ENCODE measurements around the gene GAB2.

The GAB2 gene

DNA sequence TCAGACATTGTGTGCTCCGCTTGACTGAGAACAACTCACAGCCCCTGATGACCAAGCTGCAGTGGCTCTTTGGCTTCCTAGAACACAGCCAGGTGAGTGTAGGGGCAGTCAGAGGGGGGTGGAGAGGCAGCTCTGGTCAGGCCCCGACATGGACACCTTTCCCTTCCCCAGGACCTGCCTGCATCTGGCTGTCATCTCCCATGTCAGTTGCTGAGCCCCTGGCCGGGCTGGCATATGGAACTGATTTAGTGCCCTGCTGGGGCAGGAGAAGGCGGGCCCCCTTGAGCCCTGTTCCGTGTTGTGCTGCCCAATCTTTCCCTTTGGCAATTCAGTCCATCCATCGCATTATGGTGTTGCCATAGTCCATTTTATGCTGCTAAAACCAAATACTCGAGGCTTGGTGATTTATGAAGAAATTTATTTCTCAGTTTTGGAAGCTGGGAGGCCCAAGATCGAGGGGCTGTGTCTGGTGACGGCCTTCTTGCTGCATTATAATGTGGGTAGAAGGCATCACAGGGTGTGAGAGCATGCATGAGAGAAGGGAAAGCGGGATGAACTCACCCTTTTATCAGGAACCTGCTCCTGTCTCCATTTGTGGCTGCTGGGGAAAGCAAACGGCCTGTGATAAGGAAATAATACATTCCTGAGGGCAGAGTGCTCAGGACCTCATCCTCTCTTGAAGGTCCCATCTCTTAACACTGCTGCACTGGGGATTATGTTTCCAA is 209.9 kb downstream of the GAB2 start:
- H3K4me3 ChIP-seq (ENCODE audit: control insufficient read depth, low read depth, low read length), result no peak overlapping the region
- TF ChIP-seq, protein P1, sequence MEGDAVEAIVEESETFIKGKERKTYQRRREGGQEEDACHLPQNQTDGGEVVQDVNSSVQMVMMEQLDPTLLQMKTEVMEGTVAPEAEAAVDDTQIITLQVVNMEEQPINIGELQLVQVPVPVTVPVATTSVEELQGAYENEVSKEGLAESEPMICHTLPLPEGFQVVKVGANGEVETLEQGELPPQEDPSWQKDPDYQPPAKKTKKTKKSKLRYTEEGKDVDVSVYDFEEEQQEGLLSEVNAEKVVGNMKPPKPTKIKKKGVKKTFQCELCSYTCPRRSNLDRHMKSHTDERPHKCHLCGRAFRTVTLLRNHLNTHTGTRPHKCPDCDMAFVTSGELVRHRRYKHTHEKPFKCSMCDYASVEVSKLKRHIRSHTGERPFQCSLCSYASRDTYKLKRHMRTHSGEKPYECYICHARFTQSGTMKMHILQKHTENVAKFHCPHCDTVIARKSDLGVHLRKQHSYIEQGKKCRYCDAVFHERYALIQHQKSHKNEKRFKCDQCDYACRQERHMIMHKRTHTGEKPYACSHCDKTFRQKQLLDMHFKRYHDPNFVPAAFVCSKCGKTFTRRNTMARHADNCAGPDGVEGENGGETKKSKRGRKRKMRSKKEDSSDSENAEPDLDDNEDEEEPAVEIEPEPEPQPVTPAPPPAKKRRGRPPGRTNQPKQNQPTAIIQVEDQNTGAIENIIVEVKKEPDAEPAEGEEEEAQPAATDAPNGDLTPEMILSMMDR (conservative IDR thresholded peaks at IDR 0.05; ENCODE audit: control insufficient read depth, insufficient read depth, low read depth, low read length), result no peak
- DNase-seq (ENCODE audit: low read depth), result no peak

DNA sequence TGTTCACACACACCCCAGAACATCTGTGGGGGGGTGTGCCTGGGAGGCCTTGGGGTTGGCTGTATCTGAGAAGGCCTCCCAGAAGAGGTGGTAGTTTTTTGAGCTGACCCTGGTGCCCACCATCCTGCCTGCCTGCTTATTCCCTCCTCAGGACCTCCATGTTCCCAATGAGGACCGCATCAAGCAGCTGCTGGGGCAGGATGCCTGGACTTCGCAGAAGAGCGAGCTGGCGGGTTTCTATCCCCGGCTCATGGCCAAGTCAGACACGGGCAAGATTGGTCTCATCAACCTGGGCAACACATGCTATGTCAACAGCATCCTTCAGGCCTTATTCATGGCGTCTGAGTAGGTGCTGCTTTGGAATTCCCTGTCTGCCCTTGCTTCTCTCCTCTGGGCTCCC is 211.9 kb downstream of the GAB2 start:
- H3K4me3 ChIP-seq (ENCODE audit: control insufficient read depth, low read depth, low read length), result no peak overlapping the region
- DNase-seq (ENCODE audit: low read depth), result no peak
- TF ChIP-seq, protein P1 (conservative IDR thresholded peaks at IDR 0.05; ENCODE audit: control insufficient read depth, insufficient read depth, low read depth, low read length), result no peak

DNA sequence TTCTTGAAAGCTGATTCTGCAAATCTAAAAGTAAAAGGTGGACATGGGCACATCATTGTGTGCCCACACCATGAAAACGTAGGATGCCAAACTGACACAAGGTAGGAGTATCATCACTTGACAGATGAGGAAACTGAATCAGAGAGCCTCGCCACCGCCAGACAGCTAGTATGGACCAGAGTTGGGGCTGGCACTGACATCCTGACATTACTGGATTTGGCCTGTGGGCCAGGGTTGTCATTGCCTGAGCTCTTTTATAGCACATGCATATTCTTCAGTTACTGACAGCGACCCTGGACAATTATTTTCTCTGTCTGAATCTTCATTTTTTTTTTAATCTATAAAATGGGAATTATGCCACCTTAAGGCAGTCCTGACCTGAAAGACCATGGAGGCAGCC is 212.4 kb downstream of the GAB2 start:
- H3K4me3 ChIP-seq (ENCODE audit: control insufficient read depth, low read depth, low read length), result no peak overlapping the region
- TF ChIP-seq, protein P1 (conservative IDR thresholded peaks at IDR 0.05; ENCODE audit: control insufficient read depth, insufficient read depth, low read depth, low read length), result no peak
- no peak for DNase-seq (ENCODE audit: low read depth)

DNA sequence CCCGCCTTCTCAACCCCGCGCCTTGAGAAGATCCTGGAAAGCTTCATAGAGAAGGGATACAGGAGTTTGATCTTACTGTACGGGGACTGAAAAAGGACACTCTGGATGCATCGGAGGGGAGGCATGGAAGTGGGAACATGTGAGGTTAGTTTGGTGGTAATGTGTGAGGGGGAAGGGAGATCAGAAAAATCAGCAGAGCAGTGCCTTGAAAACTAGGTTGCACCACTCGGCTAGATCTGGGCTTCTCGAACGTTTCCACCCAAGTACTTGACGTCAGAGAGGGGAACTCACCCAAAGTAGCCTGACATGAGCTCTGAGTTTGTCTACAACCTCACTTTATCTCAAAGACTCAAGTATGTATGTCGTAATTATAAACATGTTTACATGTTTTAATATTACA is 214.4 kb downstream of the GAB2 start:
- no peak overlapping the region for H3K4me3 ChIP-seq (ENCODE audit: control insufficient read depth, low read depth, low read length)
- DNase-seq (ENCODE audit: low read depth), result no peak
- TF ChIP-seq, protein P1 (conservative IDR thresholded peaks at IDR 0.05; ENCODE audit: control insufficient read depth, insufficient read depth, low read depth, low read length), result no peak

DNA sequence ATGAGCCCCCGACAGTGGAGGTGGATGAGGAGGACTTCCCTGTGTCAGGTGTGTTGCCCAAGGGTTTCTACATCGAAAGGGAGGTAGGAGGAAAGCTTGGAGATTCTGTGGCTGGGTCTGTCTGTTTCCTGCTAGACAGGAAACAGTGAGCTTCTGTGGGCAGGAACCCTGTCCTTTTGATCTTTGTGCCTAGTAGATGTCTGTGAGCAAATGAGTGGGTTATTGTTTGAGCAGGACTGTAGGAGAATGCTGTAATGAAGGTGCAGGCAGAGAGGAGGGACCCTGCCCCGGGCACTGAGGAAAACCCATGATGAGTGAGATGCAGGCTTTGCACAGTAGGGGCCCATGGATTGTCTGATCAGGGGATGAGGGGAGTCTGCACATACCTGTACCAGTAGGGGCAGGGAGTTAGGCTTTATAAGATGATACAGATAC is 214.9 kb downstream of the GAB2 start:
- H3K4me3 ChIP-seq (ENCODE audit: control insufficient read depth, low read depth, low read length), result no peak overlapping the region
- no peak for DNase-seq (ENCODE audit: low read depth)
- TF ChIP-seq, protein P1 (conservative IDR thresholded peaks at IDR 0.05; ENCODE audit: control insufficient read depth, insufficient read depth, low read depth, low read length), result no peak

DNA sequence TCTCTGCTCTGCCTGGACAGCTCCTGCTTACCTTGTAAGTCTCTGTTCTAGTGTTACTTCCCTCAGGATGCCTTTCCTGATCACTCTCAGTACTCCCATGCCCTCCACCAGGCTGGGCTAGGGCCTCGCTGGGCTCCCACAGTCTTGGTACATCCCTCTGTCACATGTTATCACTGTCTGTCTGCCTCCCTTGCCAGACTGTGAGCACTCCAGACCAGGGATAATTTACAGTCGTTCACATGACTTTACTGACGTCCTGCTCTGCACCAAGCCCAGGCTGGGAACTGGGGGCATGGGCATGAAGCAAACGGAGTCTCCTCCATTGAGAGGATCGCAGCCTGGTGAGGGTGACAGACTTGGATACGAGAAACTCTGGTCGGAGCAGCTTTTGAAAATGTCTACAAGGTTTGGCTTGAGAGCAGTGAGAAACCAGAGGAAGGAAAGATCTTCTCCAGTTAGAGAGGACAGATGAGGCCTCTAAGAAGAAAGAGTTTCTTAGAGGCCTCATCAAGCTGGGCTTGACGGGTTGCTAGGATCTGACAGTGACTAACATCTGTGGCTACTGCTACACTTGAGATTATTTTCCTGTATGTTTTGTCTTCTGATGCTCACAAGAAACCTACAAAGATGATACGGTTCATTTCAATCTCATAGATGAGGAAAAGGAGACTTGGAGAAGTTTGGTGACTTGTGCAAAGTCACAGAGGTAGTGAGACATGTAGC is 216.4 kb downstream of the GAB2 start:
- DNase-seq (ENCODE audit: low read depth), result no peak
- TF ChIP-seq, protein P1 (conservative IDR thresholded peaks at IDR 0.05; ENCODE audit: control insufficient read depth, insufficient read depth, low read depth, low read length), result no peak
- no peak overlapping the region for H3K4me3 ChIP-seq (ENCODE audit: control insufficient read depth, low read depth, low read length)
